Activated T-cell treated with anti-CD3 and anti-CD28 coated beads, Interleukin-2, amount 50 U/mL, for 24 hours (primary cell): ENCODE results near the gene PPP4R4.
A peak's percentile ranks its signal among the peaks of the same experiment; 100 is the strongest.
"Not testable (repeated sequence)": the region's sequence is repeated elsewhere in the genome, so short reads cannot be mapped to it uniquely, and the experiment has no call there.

Experiments
- DNase-seq: peaks from one replicate; pipeline ENCODE4 v3.0.0-alpha.2; 2020
- H3K27ac Mint-ChIP-seq: 2 replicates; pipeline ENCODE4 v1.8.0; 2020; ENCODE audit warnings: mild to moderate bottlenecking, mixed read lengths
- H3K27me3 Mint-ChIP-seq: 2 replicates; pipeline ENCODE4 v1.8.0; 2020; ENCODE audit warnings: mixed read lengths
- H3K36me3 Mint-ChIP-seq: 2 replicates; pipeline ENCODE4 v1.8.0; 2020; ENCODE audit warnings: low read depth, mixed read lengths
- H3K4me1 Mint-ChIP-seq: 2 replicates; pipeline ENCODE4 v1.8.0; 2020; ENCODE audit warnings: low read depth, mixed read lengths
- H3K4me3 Mint-ChIP-seq: 2 replicates; pipeline ENCODE4 v1.8.0; 2020; ENCODE audit warnings: mild to moderate bottlenecking, moderate library complexity, mixed read lengths
- H3K9me3 Mint-ChIP-seq: 2 replicates; pipeline ENCODE4 v1.8.0; 2020; ENCODE audit warnings: mixed read lengths

Gene PPP4R4

DNA sequence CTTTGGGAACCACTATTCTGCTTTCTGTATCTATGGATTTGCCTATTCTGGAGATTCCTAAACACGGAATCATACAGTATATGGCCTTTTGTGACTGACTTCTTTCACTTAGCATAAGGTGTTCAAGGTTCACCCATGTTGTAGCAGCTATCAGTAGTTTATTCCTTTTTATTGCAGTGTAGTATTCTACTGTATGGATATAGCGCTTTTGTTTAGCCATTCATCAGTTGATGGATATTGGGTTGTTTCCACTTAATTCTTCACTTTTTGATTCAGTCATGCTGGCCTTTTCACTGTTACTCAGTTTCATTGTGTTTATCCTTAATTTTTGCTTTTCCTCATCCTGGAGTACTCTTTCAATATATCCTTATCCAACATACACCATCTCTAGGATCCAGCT, 5.1 kb downstream of the PPP4R4 start:
- no peaks in the 10 kb centered on the region for H3K9me3 Mint-ChIP-seq
- peaks cover 36% of the 10 kb centered on the region for H3K4me1 Mint-ChIP-seq
- peaks cover 12% of the 10 kb centered on the region for H3K27me3 Mint-ChIP-seq
- no peak overlapping the region for H3K4me3 Mint-ChIP-seq
- H3K36me3 Mint-ChIP-seq = no peaks in the 10 kb centered on the region
- no peak overlapping the region for H3K27ac Mint-ChIP-seq
- DNase-seq = no peak

DNA sequence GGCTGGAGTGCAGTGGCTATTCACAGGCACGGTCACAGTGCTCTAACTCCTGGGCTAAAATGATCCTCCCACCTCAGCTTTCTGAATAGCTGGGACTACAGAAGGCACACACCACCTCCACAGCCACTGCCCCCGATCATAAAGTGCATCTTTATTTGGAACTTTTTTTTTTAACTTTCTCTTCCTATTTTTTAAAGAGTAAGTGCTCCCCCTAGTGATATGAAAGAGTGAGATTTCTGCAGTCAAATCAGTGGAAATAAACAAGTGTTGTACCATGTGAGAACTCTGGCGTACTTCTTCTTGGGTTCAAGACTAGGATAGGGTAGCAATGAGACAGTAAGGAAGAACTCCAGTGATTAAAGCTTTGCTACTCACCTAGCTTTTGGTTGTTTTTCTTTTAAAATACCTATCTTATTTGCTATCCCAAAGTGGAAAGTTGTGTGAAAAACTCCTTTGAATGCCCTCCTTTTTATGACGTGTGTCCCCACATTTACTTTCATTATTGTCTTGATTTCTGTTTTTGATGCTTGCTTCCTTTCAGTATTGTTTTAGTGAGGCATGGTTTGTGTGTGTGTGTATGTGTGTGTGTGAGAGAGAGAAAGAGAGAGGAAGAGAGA, 6.6 kb downstream of the PPP4R4 start:
- Mint-ChIP-seq H3K36me3 (no peaks in the 10 kb centered on the region), H3K27me3 (peaks cover 4% of the 10 kb centered on the region), H3K9me3 (no peaks in the 10 kb centered on the region), H3K27ac (peak overlapping the region; percentile 22), H3K4me3 (peak overlapping the region; percentile 61), H3K4me1 (peaks cover 27% of the 10 kb centered on the region)
- DNase-seq = no peak

DNA sequence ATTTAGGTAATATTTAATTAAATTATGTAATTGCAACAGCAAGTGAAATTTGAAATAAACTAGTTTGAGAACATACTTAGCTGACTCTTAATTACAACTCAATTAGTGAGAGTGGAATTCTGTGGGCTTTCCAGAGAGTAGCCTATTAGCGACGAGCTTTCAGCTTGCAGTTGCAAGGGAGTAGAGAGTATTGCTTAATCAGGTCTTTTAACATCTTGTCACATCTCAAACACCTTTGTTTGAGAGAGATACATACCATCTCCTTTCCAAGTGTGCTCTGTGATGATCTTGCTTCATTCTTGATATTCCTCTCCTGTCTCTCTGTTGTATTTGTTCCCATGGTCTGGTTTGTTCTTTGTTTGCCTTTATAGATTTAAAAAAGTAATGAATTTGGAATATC, 7.7 kb downstream of the PPP4R4 start:
- Mint-ChIP-seq H3K36me3 (no peaks in the 10 kb centered on the region), H3K9me3 (no peaks in the 10 kb centered on the region), H3K27ac (no peak overlapping the region), H3K27me3 (peaks cover 6% of the 10 kb centered on the region), H3K4me3 (no peak overlapping the region), H3K4me1 (peaks cover 18% of the 10 kb centered on the region)
- DNase-seq = no peak

DNA sequence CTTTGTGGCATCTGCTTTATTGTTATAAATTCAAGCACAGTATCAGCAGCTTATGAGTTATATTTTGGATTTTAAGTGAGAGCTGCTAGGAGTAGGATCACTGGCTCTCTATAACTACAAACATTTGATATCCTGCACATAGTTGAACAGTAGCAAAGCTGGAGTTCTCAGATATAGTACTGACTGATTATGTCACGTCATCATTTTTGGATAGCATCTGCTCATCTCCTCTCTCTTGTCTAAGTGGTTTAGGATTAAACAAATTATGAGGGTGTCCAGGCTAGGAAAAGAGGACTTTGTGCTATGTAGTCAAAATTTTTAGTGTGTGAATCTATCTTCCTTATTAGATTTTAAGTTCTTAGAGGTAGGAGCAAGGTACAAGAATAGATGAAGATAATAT, 18.4 kb downstream of the PPP4R4 start:
- Mint-ChIP-seq H3K27me3 (peaks cover 31% of the 10 kb centered on the region), H3K4me3 (no peak overlapping the region)

DNA sequence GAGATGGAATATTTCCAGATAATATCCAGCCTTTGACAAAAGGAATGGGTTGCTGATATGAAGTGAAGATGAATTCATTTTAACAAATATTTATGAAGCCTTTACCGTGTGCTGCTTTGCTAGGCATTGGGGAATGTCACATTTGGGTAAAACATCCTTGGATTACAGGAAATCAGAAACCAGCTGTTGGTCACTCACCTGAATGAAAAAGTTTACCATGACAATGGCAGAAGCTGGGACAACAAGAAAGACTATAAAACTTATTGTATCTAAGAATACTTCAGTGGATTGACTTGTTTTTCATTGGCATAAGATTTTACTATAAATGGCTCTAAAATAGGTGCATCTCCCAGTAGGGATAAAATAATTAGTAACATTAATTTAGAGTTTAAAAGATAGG, 19.7 kb downstream of the PPP4R4 start:
- no peaks in the 10 kb centered on the region for H3K36me3 Mint-ChIP-seq
- peaks cover 30% of the 10 kb centered on the region for H3K27me3 Mint-ChIP-seq
- H3K27ac Mint-ChIP-seq = no peak overlapping the region

More for the DNA sequence above, 18.4 kb downstream of the PPP4R4 start:
- H3K27ac Mint-ChIP-seq = no peak overlapping the region
- no peak for DNase-seq
- H3K9me3 Mint-ChIP-seq = peaks cover 9% of the 10 kb centered on the region
- no peaks in the 10 kb centered on the region for H3K4me1 Mint-ChIP-seq
- no peaks in the 10 kb centered on the region for H3K36me3 Mint-ChIP-seq

DNA sequence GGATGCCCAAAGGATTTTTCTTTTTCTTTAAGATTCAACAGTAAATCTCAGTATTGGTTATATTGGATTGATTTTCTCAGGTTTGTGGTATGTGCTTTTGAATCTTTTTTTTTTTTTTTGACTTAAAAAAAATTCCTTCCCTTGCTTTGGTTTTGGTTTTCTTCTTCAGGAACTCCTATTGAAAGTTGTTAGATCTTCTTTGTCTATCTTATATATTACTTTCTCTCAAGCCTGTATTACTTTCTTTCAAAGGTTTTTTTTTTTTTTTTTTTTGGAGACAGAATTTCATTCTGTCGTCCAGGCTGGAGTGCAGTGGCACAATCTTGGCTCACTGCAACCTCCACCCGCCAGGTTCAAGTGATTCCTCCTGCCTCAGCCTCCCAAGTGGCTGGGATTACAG, 21.9 kb downstream of the PPP4R4 start:
- Mint-ChIP-seq H3K9me3 (peaks cover 16% of the 10 kb centered on the region), H3K27me3 (peaks cover 33% of the 10 kb centered on the region), H3K4me1 (no peaks in the 10 kb centered on the region), H3K36me3 (no peaks in the 10 kb centered on the region), H3K4me3 (no peak overlapping the region), H3K27ac (no peak overlapping the region)
- DNase-seq = no peak

More for the DNA sequence above, 19.7 kb downstream of the PPP4R4 start:
- no peak overlapping the region for H3K4me3 Mint-ChIP-seq
- no peak for DNase-seq
- H3K9me3 Mint-ChIP-seq = peaks cover 9% of the 10 kb centered on the region
- no peaks in the 10 kb centered on the region for H3K4me1 Mint-ChIP-seq

DNA sequence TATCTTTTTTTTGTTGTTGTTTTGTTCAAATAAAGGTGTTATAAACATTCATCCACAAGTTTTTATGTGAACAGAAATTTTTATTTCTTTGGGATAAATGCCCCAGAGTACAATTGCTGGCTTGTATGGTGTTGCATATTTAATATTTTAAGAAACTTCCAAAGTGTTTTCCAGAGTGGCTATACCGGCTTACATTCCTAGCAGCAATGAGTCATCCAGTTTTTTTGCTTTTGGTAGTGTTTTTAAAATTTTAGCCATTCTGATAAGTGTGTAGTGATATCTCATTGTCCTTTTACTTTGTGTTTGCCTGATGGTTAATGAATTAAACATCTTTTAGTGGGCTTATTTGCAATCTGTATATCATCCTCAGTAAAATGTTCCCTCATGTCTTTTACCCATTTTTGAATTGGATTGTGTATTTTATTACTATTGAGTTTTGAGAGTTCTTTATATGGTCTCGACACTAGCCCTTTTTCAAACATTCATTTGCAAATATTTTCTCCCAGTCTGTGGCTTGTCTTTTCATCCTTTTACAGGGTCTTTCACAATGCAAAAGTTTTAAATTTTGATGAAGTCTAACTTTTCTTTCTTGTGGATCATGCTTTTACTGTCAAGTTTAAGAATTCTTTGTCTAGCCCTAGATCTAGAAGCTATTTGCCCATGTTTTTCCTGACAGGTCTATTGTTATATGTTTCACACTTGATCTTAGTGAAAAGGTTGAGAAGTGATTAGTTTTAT, 29.5 kb downstream of the PPP4R4 start:
- peaks cover 6% of the 10 kb centered on the region for H3K9me3 Mint-ChIP-seq
- no peaks in the 10 kb centered on the region for H3K4me1 Mint-ChIP-seq
- H3K36me3 Mint-ChIP-seq = no peaks in the 10 kb centered on the region
- H3K4me3 Mint-ChIP-seq = no peak overlapping the region
- H3K27me3 Mint-ChIP-seq = peaks cover 31% of the 10 kb centered on the region
- no peak overlapping the region for H3K27ac Mint-ChIP-seq
- DNase-seq = no peak

DNA sequence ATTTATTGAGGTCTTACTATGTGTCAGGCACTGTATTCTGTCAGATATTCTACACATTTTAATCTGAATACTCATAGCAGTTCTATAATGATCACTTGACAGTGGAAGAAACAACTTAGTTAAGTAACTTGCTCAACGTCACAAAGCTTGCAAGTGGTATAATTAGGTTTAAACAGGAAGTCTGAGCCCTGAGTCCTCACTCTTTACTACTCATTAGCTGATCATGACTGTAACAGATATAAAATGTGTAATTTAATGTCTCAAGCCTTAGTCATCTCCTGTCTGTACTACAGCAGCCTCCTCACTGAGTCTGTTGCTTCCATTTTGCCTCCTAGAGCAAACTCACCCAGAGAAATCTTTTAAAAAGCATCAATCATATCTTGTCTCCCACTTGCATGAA, 38.9 kb downstream of the PPP4R4 start:
- no peak for DNase-seq
- Mint-ChIP-seq H3K4me1 (no peaks in the 10 kb centered on the region), H3K36me3 (no peaks in the 10 kb centered on the region), H3K4me3 (no peak overlapping the region), H3K27me3 (peaks cover 15% of the 10 kb centered on the region), H3K9me3 (peaks cover 11% of the 10 kb centered on the region), H3K27ac (no peak overlapping the region)

DNA sequence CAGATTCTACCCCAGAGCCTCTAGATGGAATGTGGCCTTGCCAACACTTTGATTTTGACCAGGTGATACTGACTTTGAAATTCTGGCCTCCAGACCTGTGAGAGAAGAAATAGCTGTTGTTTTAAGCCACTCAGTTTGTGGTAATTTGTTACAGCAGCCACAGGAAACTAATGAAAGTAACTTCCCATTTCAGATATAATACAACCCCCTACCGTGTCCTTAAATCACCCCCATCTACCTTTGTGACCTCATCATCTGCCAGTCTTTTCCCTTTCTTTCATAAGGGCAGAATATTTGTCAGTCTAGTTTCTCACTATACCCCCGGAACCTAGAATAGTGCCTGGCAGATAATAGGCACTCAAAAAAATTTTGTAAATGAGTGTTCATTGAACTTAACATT, 39.6 kb downstream of the PPP4R4 start:
- no peaks in the 10 kb centered on the region for H3K4me1 Mint-ChIP-seq
- peaks cover 11% of the 10 kb centered on the region for H3K9me3 Mint-ChIP-seq

DNA sequence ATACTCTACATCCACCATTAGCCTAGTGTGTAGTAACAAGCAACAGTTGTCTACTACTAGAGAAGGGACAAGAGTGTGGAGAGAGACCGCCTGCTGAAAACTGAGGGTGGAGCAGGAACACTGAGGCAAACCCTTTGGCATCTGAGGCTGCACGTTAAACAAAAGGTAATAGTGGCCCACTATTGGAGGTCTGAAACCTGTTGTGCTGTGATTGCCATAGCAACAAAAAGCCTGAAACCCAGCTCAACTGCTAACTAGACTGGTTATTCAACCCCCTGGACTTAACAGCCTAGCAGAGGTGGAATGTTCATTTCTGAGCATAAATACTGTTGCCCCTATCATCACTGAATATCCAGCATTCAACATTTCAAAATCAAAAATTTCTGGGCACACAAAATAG, 43.0 kb downstream of the PPP4R4 start:
- H3K4me1 Mint-ChIP-seq = no peaks in the 10 kb centered on the region
- H3K27ac Mint-ChIP-seq = no peak overlapping the region
- no peak for DNase-seq
- no peaks in the 10 kb centered on the region for H3K36me3 Mint-ChIP-seq
- peaks cover 16% of the 10 kb centered on the region for H3K27me3 Mint-ChIP-seq
- peaks cover 12% of the 10 kb centered on the region for H3K9me3 Mint-ChIP-seq
- H3K4me3 Mint-ChIP-seq = no peak overlapping the region

More for the DNA sequence above, 39.6 kb downstream of the PPP4R4 start:
- Mint-ChIP-seq H3K27me3 (peaks cover 16% of the 10 kb centered on the region), H3K27ac (no peak overlapping the region), H3K36me3 (no peaks in the 10 kb centered on the region), H3K4me3 (no peak overlapping the region)
- DNase-seq = no peak

DNA sequence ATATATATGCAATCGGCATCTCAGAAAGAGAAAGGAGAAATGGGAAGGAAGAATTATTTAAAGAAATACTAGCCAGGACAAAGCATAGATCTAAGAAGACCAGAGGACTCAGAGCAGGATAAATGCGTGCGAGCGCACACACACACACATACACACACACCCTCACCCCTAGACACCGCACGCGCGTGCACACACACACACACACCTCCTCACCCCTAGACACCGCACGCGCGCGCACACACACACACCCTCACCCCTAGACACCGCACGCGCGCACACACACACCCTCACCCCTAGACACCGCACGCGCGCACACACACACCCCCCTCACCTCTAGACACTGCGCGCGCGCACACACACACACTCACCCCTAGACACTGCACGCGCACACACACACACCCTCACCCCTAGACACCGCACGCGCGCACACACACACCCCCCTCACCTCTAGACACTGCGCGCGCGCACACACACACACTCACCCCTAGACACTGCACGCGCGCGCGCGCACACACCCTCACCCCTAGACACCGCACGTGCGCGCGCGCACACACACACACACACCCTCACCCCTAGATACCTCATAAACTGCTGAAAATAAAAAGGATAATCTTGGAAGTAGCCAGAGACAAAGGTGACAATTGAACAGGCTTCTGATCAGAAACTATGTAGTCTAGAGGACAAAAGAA, 44.2 kb downstream of the PPP4R4 start:
- Mint-ChIP-seq H3K4me3 (peak overlapping the region; percentile 25), H3K9me3 (peaks cover 15% of the 10 kb centered on the region), H3K27me3 (peaks cover 13% of the 10 kb centered on the region)
- not testable (repeated sequence) for DNase-seq, H3K36me3 Mint-ChIP-seq, H3K27ac Mint-ChIP-seq, H3K4me1 Mint-ChIP-seq

DNA sequence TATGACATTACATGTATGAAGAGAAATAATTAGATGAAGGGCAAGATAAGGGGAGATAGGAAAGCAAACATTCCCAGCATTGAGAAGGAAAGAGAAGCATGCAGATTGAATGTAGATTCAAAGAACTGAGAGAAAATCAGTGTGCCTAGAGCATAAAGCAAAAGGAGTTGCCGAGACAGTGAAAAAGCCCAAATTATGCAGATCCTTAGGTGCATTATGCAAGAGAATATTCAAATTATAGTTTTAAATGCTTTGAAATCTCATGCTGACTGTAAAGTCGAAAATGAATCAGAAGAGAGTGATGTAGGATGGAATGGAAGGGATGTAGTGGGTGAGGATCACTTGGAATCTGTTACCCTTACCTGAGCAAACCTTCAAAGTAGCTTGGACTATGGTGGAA, 49.9 kb downstream of the PPP4R4 start:
- peaks cover 7% of the 10 kb centered on the region for H3K9me3 Mint-ChIP-seq
- H3K4me3 Mint-ChIP-seq = no peak overlapping the region
- peaks cover under 1% of the 10 kb centered on the region for H3K27me3 Mint-ChIP-seq
- no peak overlapping the region for H3K27ac Mint-ChIP-seq
- H3K36me3 Mint-ChIP-seq = no peaks in the 10 kb centered on the region
- no peak for DNase-seq
- H3K4me1 Mint-ChIP-seq = no peaks in the 10 kb centered on the region

DNA sequence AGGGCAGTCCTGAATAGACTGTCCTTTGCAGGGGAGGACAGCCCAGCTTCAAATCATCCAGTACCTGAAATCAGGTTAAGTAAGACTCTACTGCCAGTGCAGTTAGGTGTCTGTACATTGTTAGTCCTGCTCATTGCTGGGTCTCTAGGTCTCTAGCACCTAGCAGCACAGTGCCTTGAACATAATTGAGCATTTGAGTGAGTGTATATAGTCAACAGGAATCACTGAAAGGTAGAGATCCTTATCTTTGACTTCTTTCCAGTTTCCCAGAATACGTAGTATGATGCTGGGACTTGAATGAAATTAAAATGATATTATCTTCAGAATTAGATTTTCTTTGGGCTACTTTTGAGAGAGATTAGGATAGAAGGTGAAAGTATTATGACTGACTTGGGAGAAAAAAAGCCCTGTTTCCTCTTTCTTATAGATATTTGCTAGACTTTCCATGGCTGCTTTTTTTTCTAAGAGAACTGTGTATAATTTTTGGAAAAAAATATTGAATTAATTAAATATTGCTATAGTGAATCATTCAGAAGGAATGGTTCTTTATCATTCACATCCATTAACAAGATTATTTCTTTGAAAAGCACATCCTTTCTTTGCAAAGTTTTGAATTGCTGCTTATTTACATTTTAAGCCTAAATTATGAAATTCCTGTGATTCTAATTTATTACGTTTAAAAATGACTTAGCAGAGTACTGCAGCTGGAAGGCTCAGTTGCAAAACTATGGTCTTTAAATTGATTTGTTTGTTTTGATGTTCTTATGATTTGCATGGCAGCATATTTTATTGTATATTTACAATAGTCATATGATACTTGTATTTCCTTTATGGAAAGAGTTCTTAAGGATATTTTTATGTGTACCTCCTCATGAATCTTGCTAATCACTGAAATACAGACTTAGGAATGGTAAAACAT, 51.6 kb downstream of the PPP4R4 start:
- DNase-seq = no peak
- peaks cover 3% of the 10 kb centered on the region for H3K27me3 Mint-ChIP-seq
- H3K9me3 Mint-ChIP-seq = peaks cover 7% of the 10 kb centered on the region
- no peak overlapping the region for H3K4me3 Mint-ChIP-seq
- no peak overlapping the region for H3K27ac Mint-ChIP-seq
- no peaks in the 10 kb centered on the region for H3K36me3 Mint-ChIP-seq
- no peaks in the 10 kb centered on the region for H3K4me1 Mint-ChIP-seq

DNA sequence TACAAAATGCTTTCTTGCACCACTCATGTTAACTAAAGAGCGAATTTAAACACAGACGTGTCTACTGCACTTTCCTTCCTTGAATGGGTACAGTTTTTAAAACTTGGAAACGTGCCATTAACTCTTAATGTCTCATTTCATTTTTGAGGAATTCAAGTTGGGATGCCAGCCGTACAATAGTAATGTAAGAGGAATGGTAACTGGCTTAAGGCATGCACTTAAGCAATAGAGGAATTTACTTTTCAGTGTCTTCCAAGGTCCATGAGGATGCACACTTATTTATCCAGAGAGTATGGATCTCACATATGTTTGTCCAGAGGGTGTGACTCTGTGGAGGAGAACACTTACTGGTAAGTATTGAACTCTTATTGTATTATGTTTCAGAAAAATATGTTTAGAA, 52.9 kb downstream of the PPP4R4 start:
- peaks cover 5% of the 10 kb centered on the region for H3K9me3 Mint-ChIP-seq
- peaks cover 7% of the 10 kb centered on the region for H3K27me3 Mint-ChIP-seq
- H3K27ac Mint-ChIP-seq = no peak overlapping the region
- no peak for DNase-seq
- no peaks in the 10 kb centered on the region for H3K4me1 Mint-ChIP-seq
- no peaks in the 10 kb centered on the region for H3K36me3 Mint-ChIP-seq
- H3K4me3 Mint-ChIP-seq = no peak overlapping the region
